Left colon (tissue), 2 donors: ENCODE results near the gene BTBD16. TPM values are rescaled to one million over a fixed set of nuclear protein-coding genes. Genes with fewer than 3 reads are reported as not detected.

Experiments used
- ATAC-seq: fragments of 200-7000 bp; cut with Tn5 transposase; one replicate; pipeline ENCODE4 v1.9.1; 2020; ENCODE audit warnings: mild to moderate bottlenecking, moderate library complexity
- DNase-seq, 2 donors: peaks; one replicate each; pipeline ENCODE4 v3.0.0-alpha.2; 2020
- intact Hi-C, 2 donors: fragments of 100-400 bp; cut with DNase I in 1 of 2; cut with micrococcal nuclease in 1 of 2; formaldehyde crosslinking; loops; one replicate each; pipeline versions ENCODE4 v1.11.2 to v1.14.0; 2022; cut with DNase I, micrococcal nuclease
- total RNA-seq, 2 donors: library from RNA; stranded (reverse); fragmentation: NEBNext Ultra II Directional; extraction: Animal tissue kit (Norgen Biotek cat#: 25700); gene quantifications; one replicate each; pipeline ENCODE4 v1.2.1, GENCODE V29; 2021
- donor health status: DM: no; HTN: no; CAD: no.
- donor health status: DM: yes; HTN: yes; CAD: no.

BTBD16 gene
- total RNA-seq, 2 donors from 2014 or later: 0.14 to 0.15 TPM

- peak; percentile 40 for ATAC-seq
- no peak for DNase-seq
- intact Hi-C loops: loop anchor here in 1 of 2 donors (10.0 kb wide), 1 partner anchor 216 kb away; the partner anchor contains the start of gene DMBT1
Measured at GRCh38 chr10:122348935-122349361, 77.9 kb downstream of the BTBD16 start.

- intact Hi-C loops: loop anchor here in 1 of 2 donors (10.0 kb wide), 1 partner anchor 215 kb away; the partner anchor contains the start of gene DMBT1
- DNase-seq (no peak), ATAC-seq (no peak)
Measured at GRCh38 chr10:122349758-122350369, 78.8 kb downstream of the BTBD16 start.

GRCh38 chr10:122350893-122351292, 79.8 kb downstream of the BTBD16 start:
- intact Hi-C loops: no loop called here
- peak; percentile 63 for ATAC-seq
- no peak for DNase-seq

- intact Hi-C loops: no loop called here
- no peak for DNase-seq
- ATAC-seq: no peak
Measured at GRCh38 chr10:122352817-122353525, 81.9 kb downstream of the BTBD16 start.

- DNase-seq: no peak
- ATAC-seq: no peak
- intact Hi-C loops: no loop called here
Measured at GRCh38 chr10:122354383-122354782, 83.3 kb downstream of the BTBD16 start.

GRCh38 chr10:122357685-122358084, 86.6 kb downstream of the BTBD16 start:
- ATAC-seq: no peak
- no peak for DNase-seq
- intact Hi-C loops: no loop called here

GRCh38 chr10:122359621-122360020, 88.5 kb downstream of the BTBD16 start:
- intact Hi-C loops: no loop called here
- DNase-seq (no peak), ATAC-seq (no peak)

- DNase-seq (no peak), ATAC-seq (no peak)
- intact Hi-C loops: no loop called here
Measured at GRCh38 chr10:122361046-122361445, 90.0 kb downstream of the BTBD16 start.

- DNase-seq: no peak
- intact Hi-C loops: no loop called here
- no peak for ATAC-seq
Measured at GRCh38 chr10:122362031-122362592, 91.0 kb downstream of the BTBD16 start.

GRCh38 chr10:122362621-122363020, 91.5 kb downstream of the BTBD16 start:
- ATAC-seq: no peak
- no peak for DNase-seq
- intact Hi-C loops: no loop called here

GRCh38 chr10:122363311-122363710, 92.2 kb downstream of the BTBD16 start:
- DNase-seq: no peak
- intact Hi-C loops: no loop called here
- no peak for ATAC-seq

- intact Hi-C loops: no loop called here
- no peak for ATAC-seq
- DNase-seq: no peak
Measured at GRCh38 chr10:122363722-122364463, 92.8 kb downstream of the BTBD16 start.

- intact Hi-C loops: no loop called here
- DNase-seq (no peak), ATAC-seq (no peak)
Measured at GRCh38 chr10:122368502-122369254, 97.6 kb downstream of the BTBD16 start.

- intact Hi-C loops: no loop called here
- no peak for ATAC-seq
- DNase-seq: no peak
Measured at GRCh38 chr10:122373108-122373507, 102.0 kb downstream of the BTBD16 start.

- peak; percentile 8 for ATAC-seq
- intact Hi-C loops: no loop called here
- peak in 1 of 2 donors; percentile 28 for DNase-seq
Measured at GRCh38 chr10:122373721-122374120, 102.6 kb downstream of the BTBD16 start.

GRCh38 chr10:122374237-122374858, 103.3 kb downstream of the BTBD16 start, which contains the start of gene PLEKHA1:
TSS of gene PLEKHA1 (plus strand) at chr10:122374708. CDS start at chr10:122393201, 18,493 bp downstream.
- ATAC-seq (peak; percentile 90), DNase-seq (peak; percentile 95 to 96)
- intact Hi-C loops: no loop called here

- DNase-seq (peak; percentile 68 to 77), ATAC-seq (peak; percentile 63)
- intact Hi-C loops: no loop called here
Measured at GRCh38 chr10:122374859-122375678, 104.0 kb downstream of the BTBD16 start.
